Activated CD8-positive, alpha-beta memory T cell treated with anti-CD3 and anti-CD28 coated beads, Interleukin-2, amount 50 U/mL, for 4 hours (primary cell): Measurements from ENCODE around the gene UBAP1L.
A peak's percentile ranks its signal among the peaks of the same experiment; 100 is the strongest.
"Not testable (repeated sequence)": the region's sequence is repeated elsewhere in the genome, so short reads cannot be mapped to it uniquely, and the experiment has no call there.

Experiments
- DNase-seq: peaks from one replicate; pipeline ENCODE4 v3.0.0-alpha.2; 2020

UBAP1L gene

DNA sequence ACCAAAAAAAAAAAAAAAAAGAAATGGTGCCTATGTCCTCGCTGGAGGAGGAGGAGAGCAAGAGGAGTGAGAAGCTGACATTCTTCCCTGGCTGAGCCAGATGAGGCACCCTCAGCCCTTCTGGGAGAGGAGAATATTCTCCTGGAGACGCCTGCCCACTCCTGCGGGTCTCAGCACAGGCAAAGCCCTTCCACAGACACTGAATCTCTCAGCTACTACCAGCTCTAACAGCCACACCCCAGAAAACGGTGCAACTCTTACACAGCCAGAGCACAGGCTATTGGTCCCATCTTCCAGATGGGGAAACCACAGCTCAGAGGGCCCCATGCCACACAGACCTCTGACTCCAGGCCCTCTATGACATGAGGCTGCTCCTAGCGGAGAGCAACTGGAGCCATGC is 52.9 kb downstream of the UBAP1L start:
- no peak for DNase-seq

DNA sequence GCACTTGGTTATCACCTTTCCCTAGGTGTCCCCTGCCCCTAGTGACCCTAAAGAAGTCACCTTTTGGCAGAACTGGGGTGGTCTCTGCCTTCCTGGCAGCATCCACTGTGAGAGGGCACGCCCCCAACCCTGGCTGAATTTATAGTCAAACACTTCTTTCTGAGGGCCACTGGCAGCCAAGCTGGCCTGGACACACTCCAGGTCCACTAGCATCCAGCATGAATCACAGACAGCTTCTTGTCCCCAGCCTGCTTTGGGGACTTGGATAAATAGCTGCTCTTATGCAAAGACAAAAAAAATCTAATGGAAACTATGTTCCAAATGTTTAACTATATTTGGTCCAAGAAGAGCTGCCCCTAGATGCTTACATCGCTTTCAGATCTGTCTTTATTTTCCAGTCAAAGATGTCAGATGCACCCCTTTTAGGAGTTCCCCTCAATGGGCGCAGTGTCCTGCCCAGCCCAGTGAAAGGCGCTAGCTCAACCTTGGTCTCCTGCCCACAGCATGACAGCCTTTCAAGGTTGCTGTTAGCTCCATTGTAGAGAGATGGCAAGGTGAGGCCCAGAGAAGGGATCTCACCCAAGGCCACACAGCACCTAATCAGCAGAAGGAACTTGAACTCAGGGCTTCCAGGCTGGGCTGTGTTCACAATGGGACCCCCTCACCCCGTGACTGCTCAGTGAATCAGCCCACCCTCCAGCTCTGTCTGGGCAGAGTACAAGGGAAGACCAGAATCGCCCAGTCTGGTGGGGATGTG is 54.2 kb downstream of the UBAP1L start:
- DNase-seq: no peak

DNA sequence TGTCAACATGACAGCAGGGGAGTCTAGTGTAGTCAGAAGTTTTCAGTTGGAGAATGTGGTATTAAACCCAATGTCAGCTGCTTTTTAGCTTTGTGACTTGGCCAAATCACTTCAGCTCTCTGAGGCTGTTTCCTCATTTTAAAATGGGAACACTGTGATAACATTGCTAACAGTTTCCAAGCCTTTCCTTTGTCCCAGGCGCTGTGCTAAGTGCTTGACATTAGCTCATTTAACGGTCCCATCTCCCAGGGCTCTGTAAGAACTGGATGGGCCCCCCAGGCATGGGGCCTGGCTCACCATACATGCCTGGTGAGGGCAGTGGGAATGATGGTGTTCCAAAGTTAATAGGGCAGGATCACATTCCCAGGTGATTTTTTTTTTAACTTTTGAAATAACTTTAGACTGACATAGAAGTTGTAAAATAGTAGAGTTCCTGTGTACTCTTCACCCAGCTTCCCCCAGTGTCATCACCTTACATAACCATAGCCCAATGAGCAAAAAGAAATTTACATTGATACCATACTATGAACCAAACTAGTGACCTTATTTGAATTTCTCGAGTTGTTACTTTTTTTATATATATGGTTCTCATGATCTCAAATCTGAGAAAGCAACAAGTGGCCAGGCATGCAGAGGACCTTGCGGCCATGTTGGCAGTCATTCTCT is 54.9 kb downstream of the UBAP1L start:
- DNase-seq: no peak

DNA sequence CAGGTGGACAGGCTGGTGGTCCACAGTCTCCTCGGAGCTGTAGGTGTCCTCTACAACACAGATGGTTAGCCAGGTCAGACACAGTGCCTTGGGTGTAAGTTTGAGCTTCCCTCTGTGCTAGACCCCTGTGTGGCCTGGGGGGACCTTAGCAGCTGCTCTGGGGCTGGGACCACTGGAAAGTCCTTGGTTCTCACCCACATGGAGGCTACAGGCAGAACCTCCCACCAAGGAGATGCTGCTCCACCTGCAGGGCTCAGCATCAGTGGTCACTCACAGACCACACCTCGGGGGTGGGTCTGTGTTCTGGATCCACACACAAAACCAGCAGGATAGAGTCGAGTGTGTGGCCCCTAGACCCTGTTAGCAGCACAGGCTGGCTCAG is 55.6 kb downstream of the UBAP1L start:
- DNase-seq: no peak

- DNase-seq: no peak
Observed at GRCh38 chr15:65058394-65059368, 56.3 kb downstream of the UBAP1L start.

- no peak for DNase-seq
Observed at GRCh38 chr15:65057549-65057940, 57.5 kb downstream of the UBAP1L start.

DNA sequence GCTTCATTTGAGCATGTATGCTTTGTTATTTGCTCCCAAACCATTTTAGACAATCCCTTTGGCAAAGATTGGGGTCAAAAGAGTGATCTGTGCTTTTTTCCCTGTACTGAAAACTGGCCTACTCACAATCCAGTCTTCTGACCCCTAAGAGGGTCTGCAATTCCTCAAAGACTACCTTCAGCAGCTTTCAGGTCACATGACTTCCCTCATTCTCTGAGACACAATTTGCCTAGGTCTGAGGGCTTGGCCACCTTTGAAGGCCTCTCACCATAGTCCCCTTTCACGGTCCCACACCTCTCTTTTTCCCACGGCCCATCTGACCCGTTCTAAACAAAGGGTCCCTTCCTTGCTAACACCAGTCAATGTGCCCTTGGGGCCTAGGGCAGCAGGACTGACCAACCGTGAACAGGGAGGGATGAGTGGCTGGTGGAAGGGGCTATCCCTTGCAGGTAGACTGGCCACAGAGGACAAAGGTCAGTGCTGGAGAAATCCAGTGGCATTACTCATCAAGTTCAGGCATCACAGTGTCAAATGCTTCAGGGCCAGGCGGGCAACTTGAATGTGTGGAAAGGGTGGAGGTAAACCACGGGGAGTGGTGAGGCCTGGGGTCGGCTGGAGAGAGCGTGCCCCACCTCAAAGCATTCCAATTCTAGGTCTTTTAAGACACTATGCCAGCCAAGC is 58.0 kb downstream of the UBAP1L start:
- DNase-seq: no peak

DNA sequence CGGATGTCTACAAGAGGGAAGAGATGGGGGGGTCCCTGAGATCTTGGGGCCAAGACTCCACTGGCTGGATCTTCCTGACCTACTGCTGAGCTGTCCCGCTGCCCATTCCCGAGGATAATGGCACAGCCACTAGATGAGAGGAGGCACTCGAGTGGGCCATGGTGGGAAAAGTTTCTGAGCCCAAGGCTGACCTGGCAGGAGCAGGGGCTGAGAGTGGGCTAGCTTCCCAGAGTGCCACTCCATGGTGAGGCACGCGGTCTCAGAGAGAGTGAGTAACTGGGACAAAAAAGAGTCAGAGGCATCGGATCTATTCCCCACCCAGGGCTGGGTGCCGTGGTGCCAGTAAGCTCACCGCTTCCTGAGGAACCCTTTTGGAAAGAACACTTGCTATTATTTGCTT is 58.9 kb downstream of the UBAP1L start:
- DNase-seq: no peak

DNA sequence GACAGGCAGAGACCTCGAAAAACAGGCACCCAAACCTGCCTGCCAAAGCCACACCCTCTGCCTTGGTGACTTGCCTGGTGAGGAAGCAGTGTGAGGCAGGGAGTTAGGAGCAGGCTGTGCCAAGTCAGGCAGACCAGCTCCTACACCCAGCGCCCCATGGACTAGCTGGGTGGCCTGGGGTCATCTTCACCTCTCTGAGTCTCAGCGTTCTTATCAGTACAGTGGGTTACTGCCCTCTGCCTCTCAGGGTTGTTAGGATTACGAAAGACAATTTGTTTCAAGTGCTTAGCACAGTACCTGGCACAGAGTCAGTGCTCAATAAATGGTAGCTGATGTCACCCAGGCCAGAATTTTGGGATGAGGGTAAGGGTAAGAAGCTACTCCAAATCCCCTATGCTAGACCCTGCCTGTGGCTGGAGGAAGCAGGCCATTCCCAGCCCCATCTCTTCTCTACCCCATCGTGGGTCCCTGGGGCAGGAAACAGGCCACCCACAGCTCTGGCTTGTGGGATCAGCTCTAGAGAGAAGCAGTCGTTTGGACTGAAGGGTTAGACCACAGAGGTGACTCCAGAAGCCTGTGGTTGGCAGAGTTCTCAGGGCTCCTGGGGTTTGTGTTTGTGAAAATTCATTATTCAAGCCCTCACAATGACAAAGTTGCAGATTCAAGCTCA is 59.7 kb downstream of the UBAP1L start:
- no peak for DNase-seq

DNA sequence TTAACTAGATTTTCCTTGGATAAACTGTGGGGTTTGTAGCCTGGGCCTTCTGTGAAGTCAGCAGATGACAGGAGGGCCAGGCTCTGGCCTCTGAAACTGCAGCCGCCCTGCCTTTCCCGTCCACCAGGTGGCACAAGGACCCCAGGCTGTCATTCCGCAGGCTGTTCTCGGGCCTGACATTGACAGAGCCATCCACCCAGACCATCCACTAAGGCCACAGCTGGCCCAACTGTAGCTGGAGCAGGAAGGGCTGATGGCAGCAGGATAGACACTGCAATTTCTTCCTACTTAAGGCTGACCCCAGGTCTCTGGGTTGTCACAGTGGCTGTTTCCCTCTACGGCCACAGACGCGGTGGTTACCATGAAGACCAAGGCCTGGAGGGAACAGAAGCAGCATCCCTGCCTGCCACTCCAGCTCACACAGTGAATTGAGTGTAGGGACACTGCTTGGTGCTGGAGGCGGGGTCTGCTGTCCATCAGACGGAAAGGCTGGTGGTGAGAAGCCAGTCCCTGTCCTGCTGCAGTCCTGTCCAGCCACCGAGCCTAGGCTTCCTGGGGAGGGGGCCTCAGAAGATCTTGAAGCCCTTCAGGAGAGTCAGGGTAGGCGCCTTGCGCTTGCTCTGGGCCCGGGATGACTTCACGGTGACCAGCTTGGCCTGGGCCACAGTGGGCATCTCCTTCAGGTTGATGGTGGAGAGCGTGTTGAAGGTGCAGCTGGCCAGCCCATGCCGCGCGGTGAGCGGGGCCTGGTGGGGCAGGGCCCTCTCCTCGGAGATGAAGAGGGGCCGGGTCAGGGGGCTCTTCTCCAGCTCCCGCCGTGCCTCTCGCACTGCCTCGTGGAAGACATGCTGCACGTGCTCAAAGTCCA is 60.4 kb downstream of the UBAP1L start:
- peak; percentile 54 for DNase-seq

DNA sequence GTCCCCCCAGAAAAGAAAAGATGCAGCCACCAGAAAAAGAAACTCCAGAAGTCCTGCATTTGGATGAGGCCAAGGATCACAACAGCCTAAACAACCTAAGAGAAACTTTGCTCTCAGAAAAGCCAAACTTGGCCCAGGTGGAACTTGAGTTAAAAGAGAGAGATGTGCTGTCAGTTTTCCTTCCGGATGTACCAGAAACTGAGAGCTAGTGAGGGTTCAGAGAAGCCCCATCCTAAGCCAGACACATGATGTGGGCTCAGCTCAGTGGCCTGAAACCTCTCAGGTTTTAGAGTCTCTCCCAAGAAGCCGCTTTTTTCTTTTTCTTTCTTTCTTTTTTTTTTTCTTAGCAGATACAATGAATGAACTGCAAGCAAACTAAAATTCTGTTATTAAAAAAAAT is 62.0 kb downstream of the UBAP1L start:
- no peak for DNase-seq

- DNase-seq: no peak
Observed at GRCh38 chr15:65051266-65051665, 63.7 kb downstream of the UBAP1L start.

DNA sequence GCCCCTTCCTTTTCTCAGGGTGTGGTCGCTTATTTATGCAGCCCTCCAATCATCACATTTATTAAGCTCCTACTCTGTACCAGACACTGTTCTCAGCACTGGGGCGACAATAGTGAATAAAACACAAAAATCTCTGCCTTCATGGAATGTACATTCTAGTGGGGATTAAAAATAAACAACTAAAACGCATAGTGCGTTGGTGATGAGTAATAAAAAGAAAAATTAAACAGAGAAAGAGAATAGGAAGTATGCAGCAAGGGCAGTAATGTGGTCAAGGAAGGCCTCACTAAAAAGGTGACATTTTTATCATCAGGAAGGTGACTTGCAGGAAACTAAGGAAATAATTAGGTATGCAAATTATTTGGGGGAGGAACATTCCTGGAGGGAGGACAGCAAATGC is 64.7 kb downstream of the UBAP1L start:
- no peak for DNase-seq

- peak; percentile 89 for DNase-seq
Observed at GRCh38 chr15:65049418-65049840, 65.6 kb downstream of the UBAP1L start.

DNA sequence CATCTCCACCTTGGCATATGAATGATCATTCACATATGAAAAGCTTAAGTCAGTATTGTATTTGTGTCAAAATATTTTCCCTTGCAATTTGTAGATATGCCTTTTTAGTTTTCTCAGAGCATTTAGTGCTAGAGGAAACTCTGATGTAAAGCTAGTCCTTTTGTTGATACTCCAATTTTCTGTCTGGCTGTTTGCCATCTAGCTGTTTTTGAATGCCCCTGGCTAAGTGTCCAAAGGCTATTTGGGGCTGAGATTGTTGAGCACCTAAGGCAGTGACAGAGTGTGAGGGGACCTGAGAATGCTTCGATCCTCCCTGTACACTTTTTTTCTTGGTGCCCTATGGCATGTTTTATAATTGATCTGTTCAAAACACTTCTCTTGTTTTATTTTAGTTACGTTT is 66.8 kb downstream of the UBAP1L start:
- DNase-seq: no peak

GRCh38 chr15:65044724-65045481 is 70.1 kb downstream of the UBAP1L start, which contains the start of gene SLC51B:
TSS of gene SLC51B (plus strand) at chr15:65045387. CDS start at chr15:65050005, 4,618 bp downstream.
- DNase-seq: no peak

DNA sequence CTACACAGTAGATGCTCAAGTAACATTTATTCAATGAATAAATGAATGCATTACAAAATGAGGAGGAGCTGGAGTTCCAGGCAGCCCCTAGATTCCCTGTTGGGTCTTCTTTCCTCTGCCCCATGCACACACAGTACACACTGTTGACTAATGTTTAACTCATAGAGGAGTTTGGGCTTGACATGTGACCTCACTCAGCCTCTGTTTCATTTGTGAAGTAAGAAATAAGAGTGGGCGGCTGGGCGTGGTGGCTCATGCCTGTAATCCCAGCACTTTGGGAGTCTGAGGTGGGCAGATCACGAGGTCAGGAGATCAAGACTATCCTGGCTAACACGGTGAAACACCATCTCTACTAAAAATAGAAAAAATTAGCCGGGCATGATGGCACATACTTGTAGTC is 70.8 kb downstream of the UBAP1L start:
- DNase-seq: not testable (repeated sequence)

GRCh38 chr15:65042776-65043327 is 72.1 kb downstream of the UBAP1L start:
- no peak for DNase-seq
